Measurements from ENCODE around the gene PITPNM3.
"Not testable (repeated sequence)": the region's sequence is repeated elsewhere in the genome, so short reads cannot be mapped to it uniquely, and the experiment has no call there.

The PITPNM3 gene

DNA sequence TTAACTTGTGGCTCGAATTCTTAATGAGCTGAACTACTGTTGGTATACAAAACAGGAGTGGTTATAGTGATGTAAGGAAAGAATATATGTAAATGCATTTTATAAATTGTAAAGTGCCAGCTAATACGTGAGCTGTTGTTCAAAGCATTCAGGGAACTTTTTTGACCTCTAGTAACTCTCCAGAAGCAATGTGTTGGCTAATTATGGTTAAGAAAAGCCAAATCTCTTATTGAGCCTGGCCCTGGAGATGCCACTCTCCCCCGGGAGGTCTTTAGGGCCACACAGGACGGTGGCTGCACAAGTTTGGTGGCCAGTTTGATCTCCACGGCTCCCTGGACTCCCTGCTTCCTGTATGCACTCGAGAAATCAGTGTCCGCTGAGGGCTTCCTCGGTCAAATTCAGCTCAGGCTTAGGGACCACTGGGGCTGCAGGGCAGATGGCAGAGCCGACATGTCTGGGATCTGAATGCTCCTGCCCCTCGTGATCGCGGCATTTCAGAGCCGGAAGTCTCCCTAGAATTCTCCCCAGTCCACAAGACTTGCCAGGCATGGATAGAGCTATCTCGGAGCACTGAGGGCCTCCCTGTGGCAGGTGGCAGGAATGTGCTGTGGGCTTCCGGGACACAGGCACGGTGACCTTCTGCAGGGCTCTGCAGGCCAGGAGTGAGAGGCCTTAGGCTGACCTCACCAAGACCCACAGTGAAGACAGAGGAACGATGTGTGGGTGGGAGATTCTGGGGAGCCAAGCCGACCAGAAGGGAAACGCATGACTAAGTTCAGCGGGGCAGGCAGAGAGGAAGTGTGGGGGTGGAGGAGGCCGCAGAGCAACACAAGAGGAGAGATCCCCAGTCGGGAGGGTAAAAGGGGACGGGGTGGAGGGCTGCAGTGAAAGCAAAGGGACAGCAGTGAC is 18.6 kb upstream of the PITPNM3 start:
- DNase-seq = no peak

DNA sequence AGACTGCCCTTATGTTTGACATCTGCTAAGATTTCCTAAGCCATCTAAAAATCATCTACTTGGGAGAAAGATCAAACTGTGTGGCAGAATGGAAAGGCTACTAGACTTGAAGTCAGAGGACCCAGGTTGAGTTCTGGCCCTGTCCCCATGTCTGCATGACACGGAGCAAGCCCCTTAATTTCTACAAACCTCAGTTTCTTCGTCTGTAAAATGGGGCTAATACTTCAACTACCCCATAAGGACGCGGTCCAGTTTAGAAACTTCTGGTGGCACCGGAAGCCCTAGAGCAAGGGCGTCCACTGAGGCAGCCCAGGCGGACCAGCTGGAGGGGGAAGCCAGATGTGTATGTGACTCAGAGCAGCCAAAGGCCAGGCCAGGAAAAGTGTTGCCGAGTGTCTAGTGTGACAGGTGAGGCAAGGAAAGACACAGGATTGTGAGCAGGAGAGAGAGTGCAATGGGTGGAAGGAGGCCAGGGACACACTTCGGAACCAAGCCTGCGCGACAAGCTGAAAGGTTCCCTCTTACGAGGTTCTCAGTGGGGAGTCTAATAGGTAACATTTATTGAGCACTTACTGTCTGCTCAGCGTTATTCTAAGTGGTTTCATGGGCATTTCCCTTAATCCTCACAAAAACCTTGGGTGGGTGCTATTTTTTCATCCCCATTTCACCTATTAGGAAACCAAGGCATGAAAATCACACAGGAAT is 17.8 kb upstream of the PITPNM3 start:
- DNase-seq = no peak

DNA sequence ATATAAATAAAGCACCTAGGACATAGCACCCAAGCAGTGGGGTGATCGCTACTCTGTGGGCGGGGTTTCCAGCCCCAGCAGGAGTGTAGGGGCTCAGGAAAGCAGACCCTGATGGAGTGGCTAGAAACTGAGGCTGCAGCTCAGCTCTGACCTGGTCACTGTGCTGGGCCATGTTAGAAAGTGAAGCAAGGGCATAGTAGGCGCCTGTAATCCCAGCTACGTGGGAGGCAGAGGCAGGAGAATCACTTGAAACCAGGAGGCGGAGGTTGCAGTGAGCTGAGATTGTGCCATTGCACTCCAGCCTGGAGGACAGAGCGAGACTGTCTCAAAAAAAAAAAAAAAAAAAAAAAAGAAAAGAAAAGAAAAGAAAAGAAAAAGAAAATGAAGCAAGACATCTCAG is 17.1 kb upstream of the PITPNM3 start:
- not testable (repeated sequence) for DNase-seq

DNA sequence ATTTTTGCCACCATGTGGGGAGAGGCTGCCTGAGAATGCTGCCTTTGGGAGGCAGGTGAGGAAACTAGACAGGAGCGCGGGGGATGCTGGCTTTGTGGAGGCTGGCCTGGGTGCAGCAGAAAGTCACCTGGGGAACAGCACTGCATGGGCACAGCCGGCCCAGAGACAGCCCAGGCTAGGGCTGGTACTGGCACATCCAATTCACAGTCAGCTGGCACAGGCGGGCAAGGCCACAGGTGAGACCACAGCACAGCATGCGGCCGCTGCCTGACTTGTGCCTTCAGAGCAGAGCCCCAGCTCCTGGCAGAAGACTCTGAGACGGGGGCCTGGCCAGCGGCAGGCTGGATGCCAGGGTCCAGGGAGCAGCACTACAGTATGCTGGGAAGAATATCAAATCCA is 16.6 kb upstream of the PITPNM3 start:
- no peak for DNase-seq

DNA sequence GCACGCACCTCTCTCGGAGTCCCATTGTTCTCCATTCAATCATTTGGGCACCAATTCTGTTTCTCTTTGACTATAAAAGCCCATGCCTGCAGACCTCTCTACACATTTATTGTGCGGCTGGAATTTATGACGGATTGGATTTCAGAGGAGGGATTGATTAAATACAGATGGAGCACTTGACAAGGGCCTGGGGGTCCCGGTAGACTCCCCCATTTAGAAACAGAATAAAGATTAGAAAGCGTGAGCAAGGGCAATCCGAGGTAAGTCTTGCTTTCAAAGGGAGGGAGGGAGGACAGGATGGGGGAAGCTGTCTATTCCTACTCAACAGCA is 15.1 kb upstream of the PITPNM3 start:
- no peak for DNase-seq

DNA sequence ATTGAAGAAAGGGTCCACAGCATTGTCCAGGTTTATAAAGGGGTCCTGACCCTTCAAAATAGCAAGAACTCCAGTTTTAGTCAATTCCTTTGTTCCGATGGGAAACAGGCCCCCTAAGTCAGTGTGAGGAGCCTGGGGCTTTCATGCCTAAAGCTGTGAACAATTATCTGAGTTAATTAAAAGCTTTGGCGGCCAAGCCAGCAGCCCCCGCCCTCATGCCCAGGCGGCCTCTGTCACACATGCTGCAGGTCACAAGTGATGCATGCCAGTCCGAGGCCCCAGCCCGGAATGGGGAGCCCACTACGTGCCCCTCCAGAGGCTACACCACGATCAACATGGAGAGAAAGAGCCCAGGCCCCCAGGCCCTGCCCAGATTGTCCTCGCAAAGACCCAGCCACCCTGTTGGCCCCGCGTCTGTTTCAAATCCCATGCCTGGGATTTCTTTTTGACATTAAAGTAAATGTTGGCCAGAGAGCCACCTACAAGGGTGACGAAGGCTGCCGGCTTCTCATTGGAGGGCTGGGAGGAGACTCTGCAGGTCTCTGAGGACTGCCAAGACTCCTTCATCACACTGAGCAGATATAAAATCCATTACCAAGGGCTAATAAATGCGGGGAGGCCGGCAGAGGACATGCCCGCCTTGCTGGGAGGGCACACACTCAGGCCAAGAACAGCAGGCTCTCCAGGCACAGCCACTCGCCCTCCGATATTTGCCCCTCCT is 14.5 kb upstream of the PITPNM3 start:
- no peak for DNase-seq

DNA sequence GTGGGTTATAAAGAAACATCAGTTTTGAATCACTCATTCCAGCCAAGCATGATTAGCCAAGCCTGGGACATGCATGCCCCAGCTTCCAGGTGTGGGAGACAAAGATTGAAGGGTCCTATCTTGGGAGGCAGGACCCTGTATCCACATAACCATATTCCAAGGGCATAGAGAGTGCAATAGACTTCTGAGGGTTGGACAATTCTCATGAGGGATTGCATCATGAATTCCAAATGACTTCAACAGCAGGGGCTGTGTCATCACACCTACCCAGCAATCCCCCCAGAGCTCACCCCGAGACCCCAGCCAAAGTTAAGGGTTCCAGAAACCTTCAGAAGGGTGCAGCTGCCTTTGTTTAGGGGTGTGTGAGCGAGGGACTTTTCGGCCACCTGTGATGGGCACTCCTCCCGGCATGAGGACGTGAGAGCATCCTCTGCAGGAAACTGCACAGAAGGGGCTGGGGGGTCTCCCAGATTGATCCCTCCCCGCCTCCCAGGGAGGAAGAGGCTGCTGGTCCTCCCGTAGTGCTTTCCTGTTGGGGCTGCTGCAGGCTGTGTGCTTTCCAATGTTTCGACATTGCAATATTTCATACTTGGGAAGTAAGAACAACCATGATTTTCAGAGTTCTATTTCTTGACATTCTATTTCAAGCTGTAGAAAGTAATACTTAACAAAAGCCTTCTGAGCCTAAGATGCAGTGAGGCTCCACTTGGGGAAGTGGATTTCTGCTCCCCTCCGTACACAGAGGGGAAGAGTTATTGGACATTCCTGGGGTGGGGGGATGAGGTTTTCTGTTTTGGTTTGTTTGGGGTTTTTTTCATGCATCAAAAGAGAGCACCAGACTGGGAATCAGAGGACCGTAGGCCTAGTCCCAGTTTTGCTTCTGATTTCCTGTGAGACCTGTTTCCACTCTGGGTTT is 13.3 kb upstream of the PITPNM3 start:
- no peak for DNase-seq

DNA sequence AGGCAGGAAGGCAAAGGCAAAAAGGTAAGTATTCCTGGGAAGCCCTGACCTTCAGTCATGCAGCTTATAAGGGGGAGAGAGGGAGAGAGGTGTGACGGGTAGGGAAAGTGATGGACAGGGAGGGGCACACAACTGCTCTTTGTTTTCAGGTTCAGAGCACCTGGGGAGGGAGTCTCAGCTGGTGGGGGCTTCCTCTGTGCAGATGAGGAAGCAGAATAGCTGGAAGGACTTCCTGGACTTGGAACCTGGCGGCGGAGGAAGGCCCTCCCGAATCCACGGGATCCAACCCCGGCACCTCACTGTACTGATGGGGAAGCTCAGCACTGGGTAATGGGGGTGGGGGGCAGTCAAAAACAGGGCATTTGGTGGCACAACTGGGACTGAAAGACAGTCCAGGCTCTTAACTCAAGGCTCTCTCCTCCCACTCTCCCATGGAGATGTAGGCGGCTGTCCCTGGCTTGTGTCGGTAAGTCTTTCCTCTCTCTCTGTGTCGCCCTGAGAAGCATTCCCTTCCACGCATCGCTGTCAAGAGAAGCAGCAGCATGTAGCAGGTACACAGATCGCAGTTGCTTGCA is 11.9 kb upstream of the PITPNM3 start:
- DNase-seq = no peak

DNA sequence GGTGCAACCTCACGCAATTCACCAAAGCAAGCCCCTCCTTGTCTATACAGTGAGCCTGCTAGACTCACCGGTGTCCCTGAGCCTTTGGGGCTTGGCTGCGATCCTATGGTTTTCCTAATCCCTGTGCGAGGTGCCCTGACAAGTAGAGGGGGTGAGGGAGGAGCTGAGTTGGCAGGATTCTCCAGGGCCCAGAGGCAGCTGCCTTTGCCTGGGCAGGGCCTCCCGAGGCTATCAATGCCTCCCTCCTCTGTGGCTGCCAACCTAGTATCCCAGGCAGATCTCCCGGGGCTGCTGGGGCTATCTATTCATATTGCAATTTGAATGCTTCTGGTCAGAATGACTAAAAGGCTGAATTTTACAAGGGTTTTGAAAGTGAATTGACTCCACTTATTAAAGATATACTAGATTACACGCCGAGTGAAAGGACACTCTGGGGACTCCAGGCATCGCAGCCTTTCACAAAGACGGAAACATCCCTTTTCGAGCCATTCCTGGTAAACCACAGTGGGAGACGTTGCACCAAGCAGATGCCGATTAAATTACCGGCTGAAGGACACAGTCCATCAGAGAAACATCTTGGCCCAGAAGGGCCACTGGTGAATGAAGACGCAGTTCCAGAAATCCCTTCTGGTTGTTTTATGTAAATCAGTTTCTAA is 11.3 kb upstream of the PITPNM3 start:
- no peak for DNase-seq

DNA sequence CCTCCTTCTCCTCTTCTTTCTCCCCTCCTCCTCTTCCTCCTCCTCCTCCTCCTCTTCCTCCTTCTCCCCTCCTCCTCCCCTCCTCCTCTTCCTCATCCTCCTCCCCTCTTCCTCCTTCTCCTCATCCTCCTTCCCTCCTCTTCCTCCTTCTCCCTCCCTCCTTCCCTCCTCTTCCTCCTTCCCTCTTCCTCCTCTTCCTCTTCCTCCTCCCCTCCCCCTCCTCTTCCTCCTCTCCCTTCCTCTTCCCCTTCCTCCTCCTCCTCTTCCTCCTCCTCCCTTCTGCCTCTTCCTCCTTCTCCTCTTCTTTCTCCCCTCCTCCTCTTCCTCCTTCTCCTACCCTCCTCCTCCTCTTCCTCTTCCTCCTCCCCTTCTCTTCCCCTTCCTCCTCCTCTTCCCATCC is 5.1 kb upstream of the PITPNM3 start:
- no peak for DNase-seq

DNA sequence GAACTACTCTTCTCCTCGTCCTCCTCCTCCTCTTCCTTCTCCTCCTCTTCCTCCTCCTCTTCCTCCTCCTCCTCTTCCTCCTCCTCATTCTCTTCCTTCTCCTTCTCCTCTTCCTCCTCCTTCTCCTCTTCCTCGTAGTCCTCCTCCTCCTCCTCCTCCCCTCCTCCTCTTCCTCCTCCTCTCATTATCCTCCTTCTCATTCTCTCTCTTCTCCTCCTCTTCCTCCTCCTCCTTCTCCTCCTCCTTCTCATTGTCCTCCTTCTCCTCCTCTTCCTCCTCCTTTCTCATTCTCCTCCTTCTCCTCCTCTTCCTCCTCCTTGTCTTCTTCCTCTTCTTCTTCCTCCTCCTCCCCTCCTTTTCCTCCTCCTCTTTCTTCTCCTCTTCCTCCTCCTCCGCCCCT is 4.1 kb upstream of the PITPNM3 start:
- DNase-seq = no peak

DNA sequence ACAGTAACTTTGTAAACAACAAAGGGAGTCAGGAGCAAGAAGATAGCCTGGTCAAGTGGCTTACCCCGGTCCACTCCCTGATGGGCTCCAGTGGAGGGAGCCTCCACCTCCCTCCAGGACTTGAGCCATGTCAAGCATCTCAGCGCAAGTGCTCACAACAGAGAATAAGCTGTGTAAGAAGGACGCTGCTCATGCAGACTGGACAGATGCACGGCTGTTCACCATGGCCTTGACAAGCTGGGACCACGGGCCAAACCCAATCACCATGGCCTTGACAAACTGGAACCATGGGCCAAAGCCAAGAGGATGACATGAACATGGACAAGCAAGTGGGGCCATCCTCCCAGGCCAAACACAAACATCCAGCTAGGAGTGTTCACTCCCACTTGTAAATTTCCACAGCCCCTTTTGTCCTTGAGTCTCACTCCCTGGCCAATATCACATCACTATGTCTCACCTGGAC is 3.4 kb upstream of the PITPNM3 start:
- DNase-seq = no peak

DNA sequence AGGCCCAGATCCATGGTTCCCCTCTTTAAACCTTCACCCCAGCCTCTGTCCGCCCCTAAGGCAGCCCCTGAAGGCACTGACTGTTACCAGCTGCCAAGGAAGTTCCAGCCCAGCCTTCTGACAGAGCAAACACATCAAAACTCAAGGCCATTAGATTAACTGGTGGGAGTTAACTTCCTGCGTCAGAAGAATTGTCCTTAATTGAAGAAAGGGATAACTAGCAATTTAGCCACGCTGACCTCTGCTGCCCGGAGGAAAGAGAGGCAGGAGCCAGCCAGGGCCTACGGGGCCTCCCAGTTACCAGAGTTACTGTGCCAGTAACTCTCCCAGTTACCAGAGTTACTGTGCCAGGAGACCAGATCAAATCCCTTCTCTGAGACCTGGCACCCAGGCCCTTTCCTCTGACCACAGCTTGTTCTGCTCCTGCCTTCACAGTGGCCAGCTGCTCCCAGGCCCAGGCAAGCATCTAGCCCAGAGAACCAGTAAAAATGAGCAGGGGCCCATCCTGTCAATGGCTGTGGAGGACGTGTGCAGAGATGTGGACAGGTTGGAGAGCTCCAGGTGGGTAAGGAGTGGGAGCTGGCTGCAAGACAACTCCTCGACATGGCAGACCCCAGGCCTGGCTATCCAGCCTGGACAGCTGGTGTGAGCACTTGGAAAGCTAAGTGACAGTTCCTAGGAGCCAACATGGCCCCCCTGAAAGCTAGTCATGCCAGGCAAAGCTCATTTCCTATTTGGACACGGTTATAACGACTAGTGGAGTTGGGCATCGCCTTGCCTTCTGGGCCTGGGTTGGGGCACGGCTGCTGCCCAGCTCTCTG is 2.8 kb upstream of the PITPNM3 start:
- DNase-seq = no peak

DNA sequence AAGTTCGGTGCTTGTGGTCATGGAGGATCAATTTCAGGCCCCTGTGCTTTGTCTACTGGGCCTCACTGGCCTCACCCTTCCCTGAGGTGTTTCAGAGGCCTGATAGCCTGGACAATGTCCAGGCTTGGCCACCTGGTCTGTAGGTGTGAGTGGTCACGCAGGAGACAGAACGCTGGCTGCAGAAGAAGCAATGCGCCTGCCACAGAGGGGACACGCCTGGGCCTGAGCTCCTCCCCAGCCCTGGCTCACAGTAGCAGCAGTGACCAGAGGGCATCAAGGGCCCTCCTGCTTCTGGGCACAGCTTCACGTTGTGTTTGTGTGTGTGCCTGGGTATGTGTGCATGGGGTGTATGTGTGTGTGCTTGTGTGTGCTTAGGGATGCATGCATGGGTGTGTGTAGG is 1.9 kb upstream of the PITPNM3 start:
- no peak for DNase-seq

DNA sequence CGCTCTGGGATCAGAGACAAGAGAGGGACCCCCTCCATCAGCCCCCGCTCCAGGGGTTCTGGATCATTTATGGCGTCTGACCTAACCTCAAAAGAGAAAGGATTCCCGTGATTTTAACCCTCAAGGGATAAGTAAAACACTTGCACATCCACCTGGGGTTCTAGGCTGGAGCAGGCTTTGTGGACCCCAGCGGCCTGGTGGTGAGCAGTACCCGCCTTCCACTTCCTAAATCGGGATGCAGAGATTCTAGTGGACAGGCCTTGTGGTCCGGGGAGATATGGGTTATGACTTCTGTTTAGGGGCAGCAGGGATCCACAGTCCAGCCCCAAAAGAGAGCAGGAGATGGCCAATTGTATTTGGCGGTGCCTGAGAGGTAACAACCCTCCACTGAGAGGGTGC is 684 bp upstream of the PITPNM3 start:
- no peak for DNase-seq

DNA sequence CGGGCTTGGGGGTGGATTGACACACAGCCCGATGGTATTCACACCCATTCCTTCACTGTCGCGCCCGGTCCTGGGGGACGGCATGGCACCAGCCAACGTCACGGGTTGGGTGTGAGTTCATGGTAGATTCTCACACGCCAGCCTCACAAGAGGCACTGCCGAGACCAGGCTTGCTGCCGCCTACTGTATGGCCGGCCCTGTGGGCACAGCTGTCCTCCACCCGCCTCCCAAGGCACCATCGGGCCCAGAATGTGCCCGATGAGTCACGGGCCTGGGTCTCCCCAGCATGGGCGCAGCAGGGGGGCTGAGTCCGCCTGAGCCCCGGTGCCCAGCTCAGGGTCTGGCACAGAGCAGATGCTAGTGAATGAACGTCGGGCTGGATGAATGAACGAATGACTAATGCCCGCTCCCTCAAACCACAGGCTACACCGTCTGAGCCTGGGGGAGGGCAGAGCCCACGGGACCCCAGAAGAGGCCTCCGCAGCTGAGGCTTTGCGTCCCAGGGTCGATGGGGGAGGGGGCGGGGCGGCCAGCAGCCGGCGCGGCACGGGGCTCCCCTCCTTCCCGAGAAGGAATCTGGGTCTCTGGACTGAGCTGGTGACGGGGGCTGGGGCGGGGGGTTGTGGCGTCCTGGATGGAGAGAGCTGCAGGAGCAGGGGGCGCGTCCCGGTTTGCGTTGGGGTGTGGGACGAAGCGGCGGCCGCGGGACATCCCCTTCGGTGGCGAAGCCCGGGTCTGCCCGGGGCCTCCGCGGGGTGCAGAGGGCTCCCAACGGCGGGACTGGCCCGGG is 829 bp downstream of the PITPNM3 start:
- no peak for DNase-seq

DNA sequence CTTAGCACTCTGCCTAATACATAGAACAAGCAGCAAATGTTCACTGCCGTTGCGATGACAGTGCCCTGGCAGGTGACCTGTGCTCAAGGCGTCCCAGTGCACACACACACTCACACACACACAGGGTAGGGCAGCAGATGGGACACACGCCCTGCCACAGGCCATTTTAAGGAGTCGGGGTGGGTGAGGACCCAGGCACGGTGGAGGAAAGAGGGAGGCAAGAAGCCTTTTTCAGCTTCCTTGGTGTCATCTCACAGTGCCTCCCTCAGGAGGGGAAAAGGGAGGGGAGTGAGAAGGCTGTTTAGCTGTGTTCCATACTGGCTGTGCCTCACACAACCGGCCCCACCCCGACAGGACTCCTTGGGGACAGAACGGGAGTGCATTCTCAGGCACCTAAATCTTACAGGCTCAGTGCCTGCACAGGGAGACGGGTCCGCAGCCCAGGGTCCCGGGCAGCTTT is 1.5 kb downstream of the PITPNM3 start:
- DNase-seq = no peak

DNA sequence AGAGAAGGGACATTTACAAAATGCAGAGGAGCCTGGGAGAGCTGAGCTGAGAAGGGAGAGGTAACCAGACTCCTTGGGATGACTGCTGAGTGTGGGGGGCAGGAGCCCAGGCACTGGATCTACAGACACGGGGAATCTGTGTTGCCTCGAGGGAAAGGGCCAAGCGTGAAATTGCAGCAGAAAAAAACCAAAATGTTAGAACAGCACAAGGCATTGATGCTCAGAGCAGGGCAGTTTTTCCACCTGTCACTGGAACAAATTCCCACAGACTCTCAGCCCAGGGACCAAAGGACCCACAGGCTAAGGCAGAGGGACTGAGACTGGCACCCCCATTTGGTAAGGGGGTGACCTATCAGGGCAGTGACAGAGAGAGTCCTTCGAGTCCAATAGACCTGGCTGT is 2.0 kb downstream of the PITPNM3 start:
- DNase-seq = no peak

DNA sequence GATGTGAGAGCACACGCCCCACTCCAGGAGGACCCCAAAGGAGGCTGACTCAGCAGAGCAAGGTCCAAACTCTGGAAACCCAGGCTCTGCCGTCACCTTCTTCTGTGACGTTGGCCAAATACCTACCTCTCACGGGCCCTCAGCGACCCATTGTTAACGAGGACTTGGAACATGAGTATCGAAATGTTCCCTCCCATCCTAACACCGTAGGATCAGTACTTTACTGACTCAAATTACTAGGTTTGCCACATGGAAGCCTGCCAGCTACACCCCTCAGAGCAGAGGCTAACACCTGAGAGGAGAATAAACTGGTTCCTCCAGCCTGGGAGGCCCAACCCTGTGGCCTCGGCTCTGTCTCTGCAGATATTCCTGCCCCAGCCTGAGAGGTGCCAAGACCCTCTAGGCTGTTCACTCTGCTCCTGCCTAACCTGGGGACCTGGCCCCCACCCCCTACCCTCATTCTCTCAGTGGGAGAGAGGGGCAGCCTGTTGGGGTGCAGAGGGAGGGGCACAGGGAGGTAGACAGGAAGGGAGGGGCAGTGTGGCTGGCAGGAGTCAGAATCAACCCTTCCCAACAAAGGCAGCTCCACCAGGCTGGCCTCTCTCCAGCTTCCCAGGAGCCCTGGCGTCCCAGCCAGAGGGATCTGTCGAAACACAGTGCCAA is 4.4 kb downstream of the PITPNM3 start:
- no peak for DNase-seq
